NCI-H2227 (cell line): ENCODE measurements around the gene ZNF281.

Source experiments
- DNase-seq: peaks from one replicate; lab custom pipeline; 2025; ENCODE audit not compliant: unreplicated experiment; lab: John Stamatoyannopoulos, UW

ZNF281 gene

DNA sequence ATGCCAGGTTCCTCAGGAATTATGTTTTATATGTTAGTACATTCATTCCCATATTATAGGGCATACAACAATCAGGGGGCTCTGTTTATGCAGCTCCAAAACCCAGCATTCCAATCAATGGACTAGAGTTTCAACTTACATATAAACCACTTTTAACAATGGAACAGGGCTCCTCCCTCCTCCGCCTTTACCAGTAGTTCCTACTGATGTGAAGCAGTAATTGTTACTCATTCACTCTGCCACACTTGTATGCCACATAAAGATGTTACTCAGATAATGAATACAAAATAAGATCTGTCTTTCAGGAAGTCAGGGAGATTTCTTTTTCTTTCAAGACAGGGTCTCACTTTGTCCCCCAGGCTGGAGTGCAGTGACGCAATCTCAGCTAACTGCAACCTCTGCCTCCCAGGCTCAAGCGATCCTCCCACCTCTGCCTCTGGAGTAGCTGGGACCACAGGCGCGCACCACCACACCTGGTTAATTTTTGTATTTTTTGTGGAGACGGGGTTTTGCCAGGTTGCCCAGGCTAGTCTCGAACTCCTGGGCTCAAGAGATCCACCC lies 17.1 kb downstream of the ZNF281 start:
- no peak for DNase-seq

DNA sequence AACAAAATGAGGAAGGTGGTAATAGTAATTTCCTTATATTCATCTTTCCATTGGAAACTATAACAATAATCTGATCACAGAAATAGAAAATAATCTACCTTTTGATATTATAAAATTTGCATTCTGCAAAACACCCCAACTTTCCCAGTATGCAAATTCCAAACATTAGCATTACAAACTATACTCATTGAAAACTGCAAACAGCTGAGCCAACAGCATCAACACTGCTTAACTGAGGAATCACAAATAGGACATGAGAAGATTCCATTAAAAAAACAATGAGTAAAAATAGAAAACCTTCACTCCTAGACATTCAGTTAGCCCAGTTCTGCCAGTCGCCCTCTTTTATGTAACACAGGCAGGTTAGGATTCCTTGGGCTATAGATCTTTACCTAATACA lies 18.1 kb downstream of the ZNF281 start:
- no peak for DNase-seq

- DNase-seq = no peak
Measured at GRCh38 chr1:200388791-200389190, 21.0 kb downstream of the ZNF281 start.

DNA sequence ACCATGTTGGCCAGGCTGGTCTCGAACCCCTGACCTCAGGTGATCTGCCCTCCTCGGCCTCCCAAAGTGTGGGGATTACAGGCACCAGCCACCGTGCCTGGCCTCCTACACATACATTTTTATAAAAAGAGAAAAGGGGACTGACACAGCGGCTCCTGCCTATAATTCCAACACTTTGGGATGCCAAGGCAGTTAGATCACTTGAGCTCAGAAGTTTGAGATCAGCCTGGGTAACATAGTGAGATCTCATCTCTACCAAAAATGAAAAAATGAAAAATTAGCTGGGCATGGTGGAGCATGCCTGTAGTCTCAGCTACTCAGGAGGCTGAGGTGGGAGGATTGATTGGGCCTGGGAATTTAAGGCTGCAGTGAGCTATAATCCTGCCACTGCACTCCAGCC lies 23.4 kb downstream of the ZNF281 start:
- no peak for DNase-seq

GRCh38 chr1:200384818-200385390 lies 24.9 kb downstream of the ZNF281 start:
- DNase-seq = no peak

DNA sequence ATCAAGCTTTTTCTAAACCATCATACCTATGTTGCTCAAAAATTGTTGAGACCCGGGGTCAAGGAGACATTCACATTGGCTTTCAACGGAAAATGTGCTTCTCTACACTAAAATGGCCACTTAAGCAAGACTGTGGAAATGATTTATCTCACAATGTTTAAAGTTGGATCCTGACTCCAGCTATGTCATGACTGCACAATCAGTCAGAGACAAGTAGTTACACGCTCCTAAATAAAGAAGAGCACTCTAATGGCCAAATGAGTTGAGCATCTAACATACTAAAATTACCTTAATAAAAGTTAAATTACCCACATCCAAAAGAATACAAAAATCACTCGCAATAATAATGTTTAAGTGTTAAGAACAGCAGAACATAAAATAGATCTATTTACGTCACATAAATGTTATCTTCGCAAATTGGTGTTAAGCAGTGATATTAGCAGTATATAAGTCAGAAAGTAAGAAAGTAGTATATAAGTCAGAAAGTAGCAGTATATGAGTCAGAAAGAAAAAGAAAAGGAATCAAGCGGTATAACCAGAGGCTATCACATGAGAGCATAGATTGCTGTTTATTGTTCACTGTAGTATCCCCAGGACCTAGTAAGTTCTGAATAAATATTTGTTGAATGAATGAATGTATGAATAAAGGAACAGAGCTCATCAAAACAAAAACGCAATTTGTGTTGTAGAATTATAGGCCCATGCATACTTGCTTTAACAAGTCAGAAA lies 28.4 kb downstream of the ZNF281 start:
- peak; percentile 30 for DNase-seq

DNA sequence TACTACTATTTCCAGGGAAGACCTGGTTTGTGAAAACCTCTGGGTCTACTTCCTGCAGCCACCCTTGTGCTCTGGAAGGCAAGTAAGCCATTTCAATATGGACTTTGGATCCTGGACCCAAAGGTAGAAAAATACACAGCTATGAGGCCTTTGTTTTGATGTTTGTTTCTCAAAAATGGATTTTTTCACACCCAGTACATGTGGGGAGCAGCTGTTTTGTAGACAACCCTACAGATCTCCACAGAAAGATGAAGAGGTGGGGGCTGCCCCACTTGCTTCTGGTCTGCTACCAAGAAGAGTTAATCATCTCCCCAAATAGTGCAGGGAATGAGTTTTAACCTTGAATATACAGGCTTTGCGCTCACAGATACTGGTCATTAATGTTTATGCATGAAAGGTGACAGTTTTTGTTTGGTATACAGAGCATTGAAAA lies 29.2 kb downstream of the ZNF281 start:
- no peak for DNase-seq

DNA sequence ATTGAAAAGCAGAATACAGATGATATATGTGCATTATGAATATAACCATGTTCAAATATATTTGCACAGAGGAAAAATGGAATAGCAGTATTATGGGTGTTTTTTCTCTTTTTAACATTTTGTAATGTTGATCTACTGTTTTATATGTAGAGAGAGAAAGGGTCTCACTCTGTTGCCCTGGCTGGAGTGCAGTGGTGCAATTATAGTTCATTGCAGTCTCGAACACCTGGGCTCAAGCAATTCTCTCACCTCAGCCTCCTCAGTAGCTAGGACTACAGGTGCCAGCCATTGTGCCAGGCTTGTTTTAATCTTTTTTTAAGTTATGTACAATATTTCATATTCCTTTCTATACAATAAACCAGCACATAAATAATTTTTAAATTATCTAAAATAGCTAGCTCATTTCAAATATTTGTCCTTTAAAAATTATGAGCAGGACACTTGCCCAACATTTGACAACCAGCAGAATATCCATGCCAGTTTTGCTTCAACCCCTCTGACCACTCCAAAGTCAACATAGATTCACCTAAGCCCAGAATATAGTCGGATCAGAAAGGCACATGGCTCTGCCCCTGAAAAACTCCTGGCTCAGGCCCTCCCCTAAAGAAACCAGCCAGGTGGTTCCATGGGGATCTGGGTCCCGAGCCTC lies 29.8 kb downstream of the ZNF281 start:
- no peak for DNase-seq

- DNase-seq = no peak
Measured at GRCh38 chr1:200379432-200379757, 30.4 kb downstream of the ZNF281 start.

DNA sequence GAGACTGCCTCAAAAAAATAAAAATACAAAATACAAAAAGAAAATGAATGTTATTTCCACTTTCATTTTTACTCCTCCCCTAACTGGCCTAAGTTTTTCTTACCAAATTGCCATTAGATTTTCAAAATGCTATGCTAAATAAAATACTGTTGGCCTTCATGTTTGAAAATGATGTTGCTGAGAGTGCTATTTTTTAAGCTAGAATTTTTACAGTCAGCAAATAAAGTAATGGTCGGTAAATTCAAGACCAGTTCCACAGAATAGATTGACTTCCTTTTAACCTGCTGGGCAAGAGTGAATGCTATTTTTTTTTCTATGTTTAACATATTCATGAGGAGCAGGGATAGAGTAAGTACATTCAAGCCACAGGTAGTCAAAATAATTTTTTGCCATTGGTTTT lies 31.7 kb downstream of the ZNF281 start:
- no peak for DNase-seq

DNA sequence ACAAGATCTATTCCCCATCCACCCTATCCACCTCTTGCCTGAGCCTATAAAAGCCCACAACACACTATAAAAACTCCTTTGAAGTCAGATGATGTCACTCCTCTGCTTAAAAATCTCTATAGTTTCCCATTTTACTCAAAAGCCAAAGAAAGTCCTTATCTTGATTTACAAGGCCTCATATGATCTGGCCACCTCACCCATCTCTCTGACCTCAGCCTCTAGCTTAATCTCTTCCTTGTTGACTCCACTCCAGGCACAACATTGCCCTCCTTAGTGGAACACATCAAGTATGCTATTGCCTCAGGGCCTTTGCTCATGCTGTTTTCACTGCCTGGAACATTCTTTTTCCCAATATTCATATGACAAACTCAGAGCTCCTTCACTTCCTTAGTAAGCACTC lies 33.3 kb downstream of the ZNF281 start:
- DNase-seq = no peak

DNA sequence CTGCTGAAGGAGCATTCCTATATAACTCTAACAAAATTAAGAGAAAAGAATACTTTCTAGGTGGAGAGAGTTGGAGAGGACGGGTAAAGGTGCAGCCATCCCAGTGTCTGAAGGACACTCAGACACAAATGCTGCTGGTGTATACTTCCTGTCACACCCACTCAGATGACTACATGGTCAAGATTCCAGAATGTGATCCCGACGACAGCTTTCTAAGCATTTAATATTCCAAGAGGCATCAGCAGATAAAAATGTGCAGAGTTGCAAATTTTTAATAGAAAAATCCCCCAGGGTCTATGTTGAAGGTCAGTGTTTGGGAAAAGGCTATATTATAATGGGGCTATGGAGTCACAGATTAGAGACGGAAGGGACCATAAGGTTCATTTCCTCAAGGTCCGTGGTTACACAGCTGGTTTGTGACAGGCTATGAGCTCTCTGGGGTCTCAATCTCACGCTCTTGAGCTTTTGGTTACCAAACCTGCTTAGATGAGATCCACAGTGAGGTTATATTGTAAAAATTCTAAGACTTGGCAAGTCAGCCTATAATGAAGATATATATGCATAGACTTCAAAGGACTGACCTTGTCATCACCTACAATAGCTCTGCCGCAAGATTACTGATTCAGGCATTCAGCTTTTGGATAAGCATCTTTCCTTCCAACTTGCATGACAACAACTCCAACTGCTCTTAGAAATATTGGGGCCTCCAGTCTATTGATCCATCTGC lies 35.1 kb downstream of the ZNF281 start:
- no peak for DNase-seq

DNA sequence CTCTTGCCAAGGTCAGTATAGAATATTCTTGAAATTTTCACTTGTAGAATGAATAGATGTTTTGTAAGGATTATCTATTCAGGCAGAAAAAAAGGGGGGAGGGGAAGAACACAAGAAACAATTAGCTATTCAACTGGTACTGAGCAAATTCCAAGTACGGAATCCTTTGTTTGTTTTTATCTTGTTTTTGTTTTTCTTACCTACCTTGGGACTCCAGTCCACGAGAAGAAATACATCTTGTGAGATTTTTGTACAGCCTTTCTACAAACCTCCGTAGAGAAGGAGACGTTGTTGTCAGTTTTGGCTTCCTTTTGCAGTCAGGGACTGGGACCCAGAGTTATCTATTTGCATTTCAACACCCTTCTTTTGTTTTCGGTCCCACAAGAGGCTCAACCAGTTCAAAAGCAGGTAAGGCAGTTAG lies 36.0 kb downstream of the ZNF281 start:
- no peak for DNase-seq

- no peak for DNase-seq
Measured at GRCh38 chr1:200372885-200373181, 37.0 kb downstream of the ZNF281 start.

DNA sequence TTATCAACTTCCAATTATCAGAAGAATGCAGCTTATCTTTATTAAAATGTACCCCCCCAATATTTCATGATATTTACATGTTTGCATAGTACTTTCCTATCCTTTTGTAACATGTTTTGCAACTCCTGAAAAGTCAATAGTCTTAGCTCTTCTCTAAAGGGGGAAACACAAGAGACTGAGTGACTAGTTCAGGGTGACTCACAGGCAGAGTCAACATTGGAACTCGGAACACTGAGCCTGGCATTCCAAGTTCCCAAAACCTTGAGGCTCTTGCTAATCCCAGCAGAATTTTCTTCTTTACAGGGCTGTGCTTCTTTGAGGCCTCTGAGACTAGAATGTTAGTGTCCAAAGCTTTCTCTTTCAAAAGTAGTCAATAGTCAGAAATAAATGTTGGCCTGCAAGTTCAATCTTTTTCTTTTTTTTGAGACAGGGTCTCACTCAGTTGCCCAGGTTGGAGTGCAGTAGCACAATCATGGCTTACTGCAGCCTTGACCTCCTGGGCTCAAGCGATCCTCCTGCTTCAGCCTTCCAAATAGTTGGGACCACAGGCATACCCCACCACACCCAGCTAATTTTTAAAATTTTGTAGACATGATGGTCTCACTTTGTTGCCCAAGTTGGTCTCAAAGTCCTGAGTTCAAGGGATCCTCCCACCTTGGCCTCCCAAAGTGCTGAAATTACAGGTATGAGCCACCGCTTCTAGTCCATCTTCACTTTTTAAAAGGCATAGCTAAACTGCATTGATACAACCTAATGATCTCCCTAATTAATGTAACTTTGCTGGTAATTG lies 37.5 kb downstream of the ZNF281 start:
- no peak for DNase-seq

- no peak for DNase-seq
Measured at GRCh38 chr1:200369706-200370105, 40.1 kb downstream of the ZNF281 start.

GRCh38 chr1:200369131-200369530 lies 40.7 kb downstream of the ZNF281 start:
- DNase-seq = no peak

- no peak for DNase-seq
Measured at GRCh38 chr1:200368556-200368955, 41.3 kb downstream of the ZNF281 start.

GRCh38 chr1:200367841-200368534 lies 41.8 kb downstream of the ZNF281 start:
- peak; percentile 10 for DNase-seq

- DNase-seq = no peak
Measured at GRCh38 chr1:200366577-200367253, 43.1 kb downstream of the ZNF281 start.
